HG02973 (cell line): ENCODE measurements around the gene MAD1L1.
"Not testable (repeated sequence)": the region's sequence is repeated elsewhere in the genome, so short reads cannot be mapped to it uniquely, and the experiment has no call there.

ENCODE experiments used
- ATAC-seq: cut with Tn5 transposase; IDR thresholded peaks from one replicate; pipeline ENCODE4 v1.9.1; 2021; ENCODE audit warnings: moderate library complexity; ENCODE audit not compliant: unreplicated experiment

Gene MAD1L1

GRCh38 chr7:1875392-1876199, 357.1 kb downstream of the MAD1L1 start:
- ATAC-seq = not testable (repeated sequence)

DNA sequence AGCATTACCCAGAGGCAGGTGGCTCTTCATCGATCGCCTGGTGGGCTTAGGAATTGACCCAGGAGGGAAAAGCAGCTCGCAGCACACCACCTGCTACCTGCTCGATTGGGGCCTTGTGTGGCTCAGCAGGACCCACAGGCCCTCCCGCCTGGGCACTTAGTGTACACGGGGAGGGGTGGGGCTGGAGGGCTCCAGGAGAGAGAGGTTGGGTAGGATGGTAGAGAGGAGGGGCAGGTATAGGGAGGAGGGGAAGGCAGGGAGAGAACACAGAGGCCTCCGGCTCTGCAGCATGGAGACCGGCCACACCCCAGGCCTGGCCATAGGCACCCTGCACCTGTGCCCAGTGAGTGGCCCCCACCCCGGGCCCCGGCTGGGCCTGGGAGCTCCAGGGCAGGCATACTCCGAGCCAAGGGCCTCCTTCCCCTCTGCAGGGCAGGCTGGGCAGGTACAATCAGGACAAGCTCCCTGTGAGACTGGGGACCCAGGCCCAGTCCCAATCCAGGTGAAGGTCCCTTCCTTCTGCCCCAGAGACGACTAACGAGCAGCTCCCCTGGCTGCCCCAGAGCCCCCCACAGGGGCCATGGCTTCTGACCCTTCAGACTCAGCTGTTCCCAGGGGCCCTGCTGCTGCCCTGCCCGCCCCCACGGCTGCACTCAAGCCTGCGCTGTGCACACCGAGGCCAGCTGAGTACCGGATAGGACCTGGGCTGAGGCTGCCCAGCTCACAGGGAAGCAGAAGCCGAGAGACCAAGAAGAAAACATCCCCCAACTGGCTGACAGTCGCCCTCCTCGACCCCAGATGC, 358.0 kb downstream of the MAD1L1 start:
- not testable (repeated sequence) for ATAC-seq

GRCh38 chr7:1873857-1874589, 358.7 kb downstream of the MAD1L1 start:
- no peak for ATAC-seq

- no peak for ATAC-seq
Observed at GRCh38 chr7:1873421-1873820, 359.3 kb downstream of the MAD1L1 start.

- no peak for ATAC-seq
Observed at GRCh38 chr7:1873070-1873405, 359.7 kb downstream of the MAD1L1 start.

- no peak for ATAC-seq
Observed at GRCh38 chr7:1872191-1873069, 360.3 kb downstream of the MAD1L1 start.

DNA sequence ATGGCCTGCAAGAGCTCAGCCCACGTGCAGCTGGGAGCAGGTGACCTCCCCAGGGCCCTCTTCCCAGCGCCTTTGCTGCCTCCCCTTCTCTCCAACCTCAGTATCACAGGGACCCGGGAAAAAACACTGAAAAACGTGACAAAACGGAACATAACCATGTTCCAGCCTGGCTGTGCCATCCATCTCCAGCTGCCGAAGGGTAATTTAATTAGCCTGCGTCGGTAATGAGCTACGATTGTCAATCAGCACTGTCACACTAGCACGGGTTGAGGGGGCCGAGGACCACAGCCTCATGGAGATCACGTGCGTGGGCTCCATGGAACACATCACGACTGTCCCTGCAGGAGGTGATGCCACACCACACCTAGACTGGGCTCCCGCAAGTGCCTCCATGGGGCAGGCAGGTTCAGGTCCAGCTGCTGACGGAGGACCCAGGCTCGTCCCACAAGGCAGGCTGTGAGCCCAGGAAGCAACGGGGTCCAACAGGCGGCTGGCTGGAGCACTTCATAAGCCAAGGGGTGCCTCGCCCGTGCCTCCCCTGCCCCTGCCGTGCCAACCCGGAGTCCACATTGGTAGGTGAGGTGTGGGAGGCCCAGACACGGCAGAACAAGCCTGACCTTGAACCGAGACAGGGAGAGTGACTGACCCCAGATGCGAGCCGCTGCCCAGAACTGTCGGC, 363.2 kb downstream of the MAD1L1 start:
- no peak for ATAC-seq

DNA sequence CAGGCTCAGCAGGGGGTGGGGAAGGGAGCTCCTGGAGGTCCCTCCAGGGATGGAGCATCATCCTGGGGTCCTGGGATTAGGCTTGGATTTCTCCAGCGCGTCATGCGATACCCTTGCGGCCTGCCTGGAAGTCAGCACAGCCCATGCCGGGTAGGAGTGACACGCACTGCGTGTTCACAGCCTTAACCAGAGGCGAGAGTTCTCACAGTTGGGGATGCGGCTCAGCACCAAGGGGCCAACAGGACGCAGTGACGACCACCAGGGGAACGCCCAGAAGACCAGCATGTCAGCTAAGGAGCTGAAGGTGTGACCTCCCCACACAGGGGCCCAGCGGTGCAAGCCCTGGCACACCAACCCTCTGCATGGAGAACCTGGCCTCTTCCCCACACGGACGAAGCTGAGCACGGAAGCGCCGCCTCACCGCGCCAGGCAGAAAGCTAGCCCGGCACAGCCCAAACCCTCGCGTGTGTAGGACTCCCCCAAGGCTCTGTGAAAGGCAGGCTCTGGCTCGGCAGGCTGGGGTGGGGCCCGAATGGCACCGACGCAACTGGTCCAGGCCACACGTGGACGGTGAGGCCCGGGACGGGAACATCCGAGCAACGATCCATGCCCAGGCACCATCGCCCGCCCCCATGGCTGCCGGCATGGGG, 364.1 kb downstream of the MAD1L1 start:
- ATAC-seq = no peak

DNA sequence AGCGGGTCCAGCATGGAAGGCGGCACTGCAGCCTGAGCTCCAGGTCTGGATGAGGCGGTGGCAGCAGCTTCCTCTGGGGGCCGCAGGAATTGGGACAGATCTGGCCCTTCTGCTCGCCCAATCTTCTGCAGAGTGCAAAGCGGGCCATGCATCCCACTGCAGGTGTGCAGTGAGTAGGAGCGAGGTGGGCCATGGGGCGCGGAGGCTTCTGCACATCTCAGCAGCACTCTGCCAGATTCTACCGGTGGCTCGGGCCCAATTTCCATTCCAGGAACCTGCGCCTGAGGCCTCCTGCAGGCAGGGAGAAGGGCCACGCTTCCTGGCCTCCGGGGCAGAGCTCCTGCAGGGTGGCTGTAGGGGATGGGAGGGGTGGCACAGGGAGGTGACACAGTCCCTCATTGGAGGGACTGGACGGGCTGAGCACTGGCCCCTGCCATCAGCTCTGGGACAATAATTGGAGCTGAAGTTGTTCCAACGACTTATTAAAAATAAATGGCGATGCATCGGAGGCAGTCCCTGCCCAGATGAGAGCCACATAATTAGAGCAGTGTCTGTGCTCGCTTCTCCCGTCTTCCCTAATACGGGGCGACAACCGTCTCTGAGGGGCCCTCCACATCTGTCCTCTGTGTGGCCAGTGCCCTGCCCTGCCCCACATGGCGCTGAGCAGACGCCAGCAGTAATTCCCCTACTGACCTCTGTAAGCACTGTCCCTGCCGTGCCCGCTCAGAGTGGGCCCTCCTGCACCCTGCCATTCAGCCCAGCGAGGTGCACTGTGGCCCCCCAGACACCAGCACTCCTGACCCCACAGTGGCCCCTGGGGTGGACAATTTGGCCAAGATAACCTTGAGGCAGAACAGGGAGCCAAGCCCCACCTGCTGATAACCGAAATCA, 365.1 kb downstream of the MAD1L1 start:
- no peak for ATAC-seq

GRCh38 chr7:1866601-1867000, 366.1 kb downstream of the MAD1L1 start:
- no peak for ATAC-seq

DNA sequence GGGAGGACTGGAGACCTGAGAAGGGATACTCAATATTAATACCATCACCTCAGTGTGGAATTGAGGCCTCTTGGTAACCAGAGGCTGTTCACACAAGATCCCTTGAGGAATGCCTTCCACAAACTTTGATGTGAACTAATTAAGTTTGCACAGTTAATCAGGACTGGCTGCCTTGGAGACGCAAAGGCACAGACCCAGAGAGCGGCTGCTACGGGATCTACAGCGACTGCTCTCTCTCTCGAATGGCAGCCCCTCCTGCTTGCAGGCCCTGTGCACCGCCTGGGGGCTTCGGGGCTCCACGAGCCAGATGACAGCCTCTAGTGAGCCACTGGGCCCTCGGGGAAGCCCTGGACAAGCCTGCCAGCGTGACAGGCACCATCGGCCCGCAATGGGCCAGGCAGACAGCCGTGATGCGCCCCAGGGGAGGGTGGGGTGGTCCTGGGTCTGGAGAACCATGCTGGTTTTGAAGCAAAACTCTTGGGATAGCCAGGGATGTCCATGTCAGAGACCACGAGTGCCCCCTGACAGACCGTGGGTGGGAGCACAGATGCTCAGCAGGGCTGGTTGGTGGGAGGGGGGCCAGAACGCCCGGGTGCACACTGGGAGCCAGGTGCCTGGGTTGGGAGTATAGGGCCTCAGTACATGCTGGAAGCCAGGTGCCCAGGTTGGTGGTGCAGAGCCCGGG, 367.0 kb downstream of the MAD1L1 start:
- ATAC-seq = no peak

DNA sequence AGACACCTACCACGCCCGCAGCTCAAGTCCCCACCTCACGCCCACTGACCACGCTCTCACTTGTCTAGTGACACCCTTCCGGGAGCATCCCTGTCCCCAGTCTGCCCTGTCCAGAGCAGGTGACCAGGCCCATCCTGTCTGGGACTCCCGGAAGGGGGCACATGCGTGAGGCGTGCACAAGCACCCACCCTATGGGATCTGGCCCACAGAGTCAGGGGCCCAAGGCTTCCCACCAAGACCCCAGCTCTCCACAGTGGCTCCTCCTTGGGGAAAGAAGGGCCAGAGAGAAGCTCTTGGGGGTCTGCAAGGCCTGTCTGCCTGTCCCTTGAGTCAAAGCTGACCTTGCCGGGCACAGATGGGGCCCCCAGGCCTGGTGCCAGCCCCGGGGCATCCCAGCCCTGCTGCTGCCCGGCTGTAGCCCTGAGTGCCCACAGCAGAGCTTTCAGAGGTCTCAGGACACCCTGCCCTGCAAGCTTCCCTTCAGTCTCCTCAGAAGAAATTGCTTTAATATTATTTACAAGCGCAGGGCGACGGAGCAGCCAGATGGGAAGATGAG, 367.7 kb downstream of the MAD1L1 start:
- ATAC-seq = no peak

- no peak for ATAC-seq
Observed at GRCh38 chr7:1864161-1864940, 368.4 kb downstream of the MAD1L1 start.

DNA sequence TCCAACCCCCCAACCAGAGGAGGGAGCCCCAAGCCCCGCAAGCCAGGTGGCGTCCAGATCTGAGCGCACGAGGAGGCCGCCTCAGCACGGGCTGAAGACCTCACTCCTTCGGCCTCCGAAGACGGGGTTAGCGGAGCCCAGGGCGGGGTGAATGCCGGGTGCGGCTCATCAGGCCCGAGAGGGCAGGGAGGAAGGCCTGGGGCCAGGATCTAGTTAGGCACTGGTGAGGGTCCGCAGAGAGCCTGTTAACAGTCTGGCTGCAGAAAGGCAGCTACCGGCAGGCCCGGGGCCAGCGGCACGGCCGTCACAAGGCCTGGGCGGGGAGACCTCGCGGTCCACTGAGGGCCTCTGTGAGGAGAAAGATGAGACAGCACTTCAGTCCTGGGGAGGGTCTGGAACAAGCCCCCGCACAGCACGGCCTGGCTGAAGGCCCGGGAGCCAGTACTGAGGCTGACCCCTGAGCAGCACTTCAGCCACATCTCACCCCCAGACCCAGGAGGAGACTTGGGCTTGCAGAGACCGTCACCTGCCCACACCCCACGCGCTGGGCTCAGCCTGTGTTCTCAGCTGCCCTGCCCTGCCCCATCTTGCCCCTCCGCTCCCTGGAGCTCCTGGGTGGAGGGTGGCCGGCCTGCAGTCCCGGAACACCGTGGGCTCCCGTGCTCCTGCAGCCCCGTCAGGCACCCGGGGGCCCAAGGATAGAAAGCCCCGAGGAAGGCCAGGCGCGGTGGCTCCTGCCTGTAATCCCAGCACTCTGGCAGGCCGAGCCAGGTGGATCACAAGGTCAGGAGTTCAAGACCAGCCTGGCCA, 369.4 kb downstream of the MAD1L1 start:
- ATAC-seq = no peak

GRCh38 chr7:1862560-1862959, 370.2 kb downstream of the MAD1L1 start:
- ATAC-seq = no peak

GRCh38 chr7:1861799-1862458, 370.8 kb downstream of the MAD1L1 start:
- no peak for ATAC-seq
